GM12873 (cell line): ENCODE results near the gene PTGIR.

Experiments
- CTCF ChIP-seq: IDR thresholded peaks from 2 replicates; pipeline ENCODE4 v1.5.1; 2012; ENCODE audit warnings: low read depth, mild to moderate bottlenecking, moderate library complexity, low read length, control low read depth; ENCODE audit not compliant: insufficient read depth; ENCODE audit errors: missing control alignments

The PTGIR gene

GRCh38 chr19:46648060-46648960, 23.4 kb upstream of the PTGIR start:
- no peak for TF ChIP-seq CTCF

GRCh38 chr19:46646402-46646801, 21.5 kb upstream of the PTGIR start:
- TF ChIP-seq CTCF: no peak

GRCh38 chr19:46644720-46645119, 19.8 kb upstream of the PTGIR start:
- TF ChIP-seq CTCF: no peak

GRCh38 chr19:46640656-46641055, 15.8 kb upstream of the PTGIR start:
- TF ChIP-seq CTCF: no peak

- TF ChIP-seq CTCF: no peak
These were observed 14.7 kb upstream of the PTGIR start for GRCh38 chr19:46639358-46640182.

GRCh38 chr19:46637224-46637623, 12.3 kb upstream of the PTGIR start:
- TF ChIP-seq CTCF: no peak
